ENCODE data around the gene GTF2IRD1. TPM values are rescaled to one million over a fixed set of nuclear protein-coding genes. Genes with fewer than 3 reads are reported as not detected.

Gene GTF2IRD1
- total RNA-seq, 4 donors from 2014 or later: 28.1 to 41.1 (median 31.0) TPM

- H3K36me3 ChIP-seq: no peaks in the 10 kb centered on the region
- no peak overlapping the region for H3K4me3 ChIP-seq (replicated peaks in 1 of 3)
- no peaks in the 10 kb centered on the region for H3K9me3 ChIP-seq
- WGBS, 2 donors: 12 to 19% methylated on average over 18 to 19 of the region's 19 CpGs
- no peak for TF ChIP-seq POLR2A (IDR thresholded peaks at IDR 0.05)
- no peak for TF ChIP-seq CTCF (IDR thresholded peaks at IDR 0.05)
- peak; percentile 89 to 92 for DNase-seq
- H3K4me1 ChIP-seq: peaks cover 67 to 90% of the 10 kb centered on the region in 2 donors
- intact Hi-C loops (cut with DNase I): no loop called here
- no peaks in the 10 kb centered on the region for H3K27me3 ChIP-seq
- peak overlapping the region; percentile 79 to 99 (median 97) for H3K27ac ChIP-seq
Measured at GRCh38 chr7:74479066-74479781, 25.5 kb downstream of the GTF2IRD1 start.

- intact Hi-C loops (cut with DNase I): no loop called here
- TF ChIP-seq POLR2A (IDR thresholded peaks at IDR 0.05): peak in 1 of 2 donors; percentile 70
- no peak for TF ChIP-seq CTCF (IDR thresholded peaks at IDR 0.05)
Measured at GRCh38 chr7:74479961-74480829, 26.5 kb downstream of the GTF2IRD1 start.

GRCh38 chr7:74480861-74481417 is 27.2 kb downstream of the GTF2IRD1 start:
- H3K9me3 ChIP-seq: no peaks in the 10 kb centered on the region
- no peaks in the 10 kb centered on the region for H3K36me3 ChIP-seq
- no peaks in the 10 kb centered on the region for H3K27me3 ChIP-seq
- intact Hi-C loops (cut with DNase I): no loop called here
- H3K4me1 ChIP-seq: peaks cover 72 to 93% of the 10 kb centered on the region in 2 donors
- 19 to 23% methylated on average over 13 to 16 of the region's 16 CpGs for WGBS, 2 donors
- peak; percentile 89 to 91 for DNase-seq
- peak overlapping the region; percentile 79 to 99 (median 97) for H3K27ac ChIP-seq
- TF ChIP-seq CTCF (IDR thresholded peaks at IDR 0.05) (no peak), POLR2A (IDR thresholded peaks at IDR 0.05) (no peak)
- H3K4me3 ChIP-seq (replicated peaks in 1 of 3): peak overlapping the region in 1 of 3 donors; percentile 41

More at GRCh38 chr7:74479961-74480829, 26.5 kb downstream of the GTF2IRD1 start:
- Histone ChIP-seq H3K27ac (peak overlapping the region; percentile 79 to 99 (median 97)), H3K4me1 (peaks cover 72 to 94% of the 10 kb centered on the region in 2 donors), H3K36me3 (no peaks in the 10 kb centered on the region), H3K27me3 (no peaks in the 10 kb centered on the region), H3K9me3 (no peaks in the 10 kb centered on the region), H3K4me3 (replicated peaks in 1 of 3) (peak overlapping the region in 1 of 3 donors; percentile 41)
- DNase-seq: peak; percentile 89 to 92
- WGBS, 2 donors: 22 to 31% methylated on average over 11 of the region's 40 CpGs

GRCh38 chr7:74481458-74482196 is 27.9 kb downstream of the GTF2IRD1 start:
- TF ChIP-seq POLR2A (IDR thresholded peaks at IDR 0.05) (no peak), CTCF (IDR thresholded peaks at IDR 0.05) (peak in 1 of 6 experiments; percentile 21)
- Histone ChIP-seq H3K27ac (peak overlapping the region; percentile 79 to 99 (median 97)), H3K4me3 (replicated peaks in 1 of 3) (no peak overlapping the region), H3K36me3 (no peaks in the 10 kb centered on the region), H3K27me3 (no peaks in the 10 kb centered on the region), H3K9me3 (no peaks in the 10 kb centered on the region), H3K4me1 (peaks cover 70 to 89% of the 10 kb centered on the region in 2 donors)
- WGBS, 2 donors: 78 to 84% methylated on average over 8 of the region's 8 CpGs
- DNase-seq: no peak
- intact Hi-C loops (cut with DNase I): no loop called here
